Neural progenitor cell (in vitro differentiated cells): ENCODE measurements around the gene KCNMA1. TPM values are rescaled to one million over a fixed set of nuclear protein-coding genes. Genes with fewer than 3 reads are reported as not detected.

Experiments used
- DNase-seq: peaks from one replicate; pipeline ENCODE4 v3.0.0-alpha.2; 2016; ENCODE audit warnings: low spot score
- H2AFZ ChIP-seq: fragments of 200-600 bp; sonication (generic); replicated peaks from 2 replicates; pipeline ENCODE4 v1.6.1; 2016; ENCODE audit warnings: antibody characterized with exemption
- H3F3A ChIP-seq: fragments of 200-600 bp; sonication (generic); 2 replicates; pipeline ENCODE4 v1.6.1; 2016; ENCODE audit warnings: antibody characterized with exemption, low read depth
- H3K27ac ChIP-seq: fragments of 200-600 bp; sonication (generic); 2 replicates; pipeline ENCODE4 v1.5.1; 2016; ENCODE audit warnings: mild to moderate bottlenecking
- H3K27me3 ChIP-seq: fragments of 200-600 bp; sonication (generic); 2 replicates; pipeline ENCODE4 v1.6.1; 2016; ENCODE audit warnings: mild to moderate bottlenecking, moderate library complexity
- H3K36me3 ChIP-seq: fragments of 200-600 bp; sonication (generic); 2 replicates; pipeline ENCODE4 v1.5.1; 2016
- H3K4me1 ChIP-seq: fragments of 200-600 bp; sonication (generic); 2 replicates; pipeline ENCODE4 v1.6.1; 2016; ENCODE audit warnings: mixed run types
- H3K4me2 ChIP-seq: fragments of 200-600 bp; sonication (generic); 2 replicates; pipeline ENCODE4 v1.6.1; 2016
- H3K4me3 ChIP-seq: fragments of 200-600 bp; sonication (generic); 2 replicates; pipeline ENCODE4 v1.5.1; 2016
- H3K79me2 ChIP-seq: fragments of 200-600 bp; sonication (generic); 2 replicates; pipeline ENCODE4 v1.6.1; 2016; ENCODE audit warnings: low read depth
- H3K9ac ChIP-seq: fragments of 200-600 bp; sonication (generic); 2 replicates; pipeline ENCODE4 v1.6.1; 2016
- H3K9me3 ChIP-seq: fragments of 200-600 bp; sonication (generic); 2 replicates; pipeline ENCODE4 v1.5.1; 2016; ENCODE audit warnings: low read depth
- H4K20me1 ChIP-seq: fragments of 200-600 bp; sonication (generic); 2 replicates; pipeline ENCODE4 v1.6.1; 2016; ENCODE audit warnings: low read depth
- H3K27ac Mint-ChIP-seq: 3 replicates; pipeline ENCODE4 v1.8.0; 2021; ENCODE audit warnings: mixed read lengths
- H3K27me3 Mint-ChIP-seq: 2 replicates; pipeline ENCODE4 v1.8.0; 2022; ENCODE audit warnings: low read depth, mild to moderate bottlenecking, inconsistent platforms, moderate library complexity, mixed read lengths; ENCODE audit not compliant: insufficient read depth
- H3K36me3 Mint-ChIP-seq: 3 replicates; pipeline ENCODE4 v1.8.0; 2021; ENCODE audit warnings: mixed read lengths
- H3K4me1 Mint-ChIP-seq: 3 replicates; pipeline ENCODE4 v1.8.0; 2021; ENCODE audit warnings: mixed read lengths
- H3K4me3 Mint-ChIP-seq: 3 replicates; pipeline ENCODE4 v1.8.0; 2021; ENCODE audit warnings: mild to moderate bottlenecking, moderate library complexity, mixed read lengths
- H3K9me3 Mint-ChIP-seq: 3 replicates; pipeline ENCODE4 v1.8.0; 2020; ENCODE audit warnings: mixed read lengths
- CTCF ChIP-seq: fragments of 200-600 bp; sonication (generic); IDR thresholded peaks from 2 replicates; pipeline ENCODE4 v1.5.1; 2017; ENCODE audit warnings: antibody characterized with exemption, mild to moderate bottlenecking
- EZH2 ChIP-seq: fragments of 200-600 bp; sonication (generic); IDR thresholded peaks from 2 replicates; pipeline ENCODE4 v1.6.1; 2017; ENCODE audit warnings: antibody characterized with exemption, mild to moderate bottlenecking, moderate library complexity
- EZH2phosphoT487 ChIP-seq: fragments of 200-600 bp; sonication (generic); IDR thresholded peaks from 2 replicates; pipeline ENCODE4 v1.6.1; 2017; ENCODE audit warnings: antibody characterized with exemption
- total RNA-seq: library from RNA; depleted of rRNA; stranded (reverse); fragments of >200 nt; gene quantifications from 2 replicates; pipeline ENCODE4 v1.2.3, GENCODE V29; 2015; ENCODE audit warnings: low replicate concordance

Gene KCNMA1
- total RNA-seq, 1 donor from 2014 or later = 2.4 TPM

GRCh38 chr10:76899490-76899889, 738.1 kb downstream of the KCNMA1 start:
- Mint-ChIP-seq H3K36me3 (peaks cover 11% of the 10 kb centered on the region), H3K27ac (no peak overlapping the region)

GRCh38 chr10:76892766-76893479, 744.7 kb downstream of the KCNMA1 start:
- Histone ChIP-seq H3K79me2 (no peaks in the 10 kb centered on the region), H3K36me3 (no peaks in the 10 kb centered on the region), H3K9ac (no peak overlapping the region), H4K20me1 (no peaks in the 10 kb centered on the region), H3K4me3 (no peak overlapping the region), H3K9me3 (no peaks in the 10 kb centered on the region), H3F3A (no peaks in the 10 kb centered on the region), H3K4me1 (no peaks in the 10 kb centered on the region), H3K27me3 (no peaks in the 10 kb centered on the region), H3K4me2 (no peak overlapping the region), H3K27ac (no peak overlapping the region), H2AFZ (no peak overlapping the region)
- Mint-ChIP-seq H3K36me3 (peaks cover 11% of the 10 kb centered on the region), H3K4me3 (no peak overlapping the region), H3K27me3 (peaks cover 4% of the 10 kb centered on the region), H3K4me1 (peaks cover 2% of the 10 kb centered on the region), H3K9me3 (peaks cover 21% of the 10 kb centered on the region), H3K27ac (no peak overlapping the region)
- TF ChIP-seq EZH2 (no peak), EZH2phosphoT487 (no peak), CTCF (no peak)
- no peak for DNase-seq

More at GRCh38 chr10:76899490-76899889, 738.1 kb downstream of the KCNMA1 start:
- H3K4me3 Mint-ChIP-seq = no peak overlapping the region
- Histone ChIP-seq H3K27ac (no peak overlapping the region), H3K4me3 (no peak overlapping the region), H2AFZ (peak overlapping the region; percentile 15), H3K9me3 (no peaks in the 10 kb centered on the region), H3K36me3 (no peaks in the 10 kb centered on the region), H4K20me1 (no peaks in the 10 kb centered on the region), H3K9ac (no peak overlapping the region), H3F3A (no peaks in the 10 kb centered on the region), H3K4me2 (no peak overlapping the region), H3K4me1 (peaks cover 6% of the 10 kb centered on the region), H3K79me2 (no peaks in the 10 kb centered on the region), H3K27me3 (no peaks in the 10 kb centered on the region)
- no peak for TF ChIP-seq CTCF
- no peak for TF ChIP-seq EZH2
- no peak for TF ChIP-seq EZH2phosphoT487
- no peak for DNase-seq
- peaks cover 8% of the 10 kb centered on the region for H3K27me3 Mint-ChIP-seq
- H3K4me1 Mint-ChIP-seq = peaks cover 7% of the 10 kb centered on the region
- H3K9me3 Mint-ChIP-seq = peaks cover 16% of the 10 kb centered on the region

- DNase-seq = no peak
- H3K79me2 ChIP-seq = no peaks in the 10 kb centered on the region
- Mint-ChIP-seq H3K27ac (no peak overlapping the region), H3K27me3 (peaks cover 4% of the 10 kb centered on the region), H3K4me3 (no peak overlapping the region), H3K4me1 (peaks cover 18% of the 10 kb centered on the region), H3K36me3 (no peaks in the 10 kb centered on the region), H3K9me3 (no peaks in the 10 kb centered on the region)
- no peak overlapping the region for H3K9ac ChIP-seq
- no peak overlapping the region for H2AFZ ChIP-seq
- H3K27ac ChIP-seq = no peak overlapping the region
- H3F3A ChIP-seq = peaks cover 5% of the 10 kb centered on the region
- H3K4me2 ChIP-seq = no peak overlapping the region
- no peaks in the 10 kb centered on the region for H3K27me3 ChIP-seq
- no peak for TF ChIP-seq EZH2phosphoT487
- TF ChIP-seq CTCF = no peak
- TF ChIP-seq EZH2 = no peak
- H3K36me3 ChIP-seq = no peaks in the 10 kb centered on the region
- H3K4me3 ChIP-seq = no peak overlapping the region
- no peaks in the 10 kb centered on the region for H3K9me3 ChIP-seq
- H3K4me1 ChIP-seq = peaks cover 24% of the 10 kb centered on the region
- H4K20me1 ChIP-seq = no peaks in the 10 kb centered on the region
Measured at GRCh38 chr10:76887223-76888010, 750.2 kb downstream of the KCNMA1 start.
